Spleen (tissue), 11 donors: ENCODE measurements around the gene NDUFB7. TPM values are rescaled to one million over a fixed set of nuclear protein-coding genes. Genes with fewer than 3 reads are reported as not detected.
"Not testable (repeated sequence)": the region's sequence is repeated elsewhere in the genome, so short reads cannot be mapped to it uniquely, and the experiment has no call there.

Experiments
- DNase-seq: peaks from one replicate; pipeline ENCODE4 v3.0.0-alpha.2; 2020
- H3K27ac ChIP-seq, 8 donors: fragments of 200-600 bp; sonication (generic) in 7 of 8; 1 replicate in 4 of 8; 2 replicates in 4 of 8; pipeline versions ENCODE4 v1.5.0 to v1.8.0; 2016 to 2021; ENCODE audit warnings: inconsistent platforms in 4 of 8, mild to moderate bottlenecking in 4 of 8, moderate library complexity in 1 of 8
- H3K27me3 ChIP-seq, 7 donors: fragments of 200-600 bp; sonication (generic) in 6 of 7; replicated peaks in 1 of 7; 1 replicate in 4 of 7; 2 replicates in 3 of 7; pipeline versions ENCODE4 v1.5.0 to v1.8.0; 2016 to 2021; ENCODE audit warnings: inconsistent platforms in 3 of 7, mild to moderate bottlenecking in 1 of 7
- H3K36me3 ChIP-seq, 6 donors: fragments of 200-600 bp; sonication (generic) in 5 of 6; 1 replicate in 4 of 6; 2 replicates in 2 of 6; pipeline versions ENCODE4 v1.5.0 to v1.8.0; 2016 to 2021; ENCODE audit warnings: inconsistent platforms in 2 of 6
- H3K4me1 ChIP-seq, 6 donors: fragments of 200-600 bp; sonication (generic) in 5 of 6; 1 replicate in 3 of 6; 2 replicates in 3 of 6; pipeline versions ENCODE4 v1.5.0 to v1.8.0; 2016 to 2021; ENCODE audit warnings: inconsistent platforms in 3 of 6
- H3K4me3 ChIP-seq, 8 donors: fragments of 200-600 bp; sonication (generic) in 7 of 8; 1 replicate in 4 of 8; 2 replicates in 4 of 8; pipeline versions ENCODE4 v1.5.0 to v1.8.0; 2016 to 2021; ENCODE audit warnings: inconsistent platforms in 4 of 8, mild to moderate bottlenecking in 4 of 8, moderate library complexity in 2 of 8
- H3K9me3 ChIP-seq, 8 donors: fragments of 200-600 bp; sonication (generic) in 7 of 8; 1 replicate in 4 of 8; 2 replicates in 4 of 8; pipeline versions ENCODE4 v1.5.0 to v1.8.0; 2016 to 2021; ENCODE audit warnings: inconsistent platforms in 4 of 8
- POLR2A ChIP-seq, 3 donors: fragments of 450-650 bp; IDR thresholded peaks; one replicate each; pipeline ENCODE4 v1.5.1; 2017; ENCODE audit warnings: antibody characterized with exemption in 3 of 3, mild to moderate bottlenecking in 1 of 3
- POLR2AphosphoS5 ChIP-seq, 3 donors: sonication (generic); formaldehyde crosslinking; IDR thresholded peaks; one replicate each; pipeline ENCODE4 v1.5.1; 2017; ENCODE audit warnings: antibody characterized with exemption in 3 of 3
- WGBS, 5 donors: extraction: QIAGEN DNeasy Blood & Tissue Kit in 3 of 5; methylation state at CpG; one replicate each; pipeline versions ENCODE4 v1.1.5 to v1.1.7; 2013 to 2018; 5-methylcytosine and 5-hydroxymethylcytosine counted together
- intact Hi-C: fragments of 100-400 bp; cut with DNase I; formaldehyde crosslinking; loops from one replicate; pipeline ENCODE4 v1.15.0; 2023; ENCODE audit warnings: low total_unique reads
- polyA plus RNA-seq, 3 donors: library from polyadenylated mRNA; stranded (reverse); fragments of 200-250 nt; gene quantifications; one replicate each; pipeline ENCODE4 v1.2.1, GENCODE V29; 2013
- total RNA-seq, 7 donors: library from RNA; depleted of rRNA in 3 of 7; stranded (reverse); fragments of >200 nt in 3 of 7; fragmentation: NEBNext Ultra II Directional in 4 of 7; extraction: Animal tissue kit (Norgen Biotek cat#: 25700) in 4 of 7; gene quantifications; one replicate each; pipeline versions ENCODE4 v1.1.0 to v1.2.1, GENCODE V29; 2016 to 2021
- TF ChIP-seq, protein P1 (sequence below), 11 experiments: fragments of 200-600 bp in 7 of 11; fragments of 450-650 bp in 4 of 11; sonication (generic) in 4 of 11; IDR thresholded peaks in 8 of 11; conservative IDR thresholded peaks in 3 of 11; 1 replicate in 7 of 11; 2 replicates in 4 of 11; pipeline versions ENCODE4 v1.4.0 to v1.8.0; 2016 to 2021; ENCODE audit warnings: antibody characterized with exemption in 11 of 11, inconsistent platforms in 4 of 11, mild to moderate bottlenecking in 1 of 11
- donor health status: healthy with polysubstance abuse.
- donor health status: DM: no; HTN: no; CAD: no; lungs with moderate emphysema.
- donor health status: DM: no; HTN: no; CAD: no.
- donor health status: Bipolar disorder and iron deficiency.
- donor health status: healthy.
- donor health status: DM: no; HTN: no; CAD: no.
- donor health status: DM: yes; HTN: yes; CAD: no.

Gene NDUFB7
- total and polyA plus RNA-seq, 10 donors, result 77.2 to 374 (median 152) TPM

DNA sequence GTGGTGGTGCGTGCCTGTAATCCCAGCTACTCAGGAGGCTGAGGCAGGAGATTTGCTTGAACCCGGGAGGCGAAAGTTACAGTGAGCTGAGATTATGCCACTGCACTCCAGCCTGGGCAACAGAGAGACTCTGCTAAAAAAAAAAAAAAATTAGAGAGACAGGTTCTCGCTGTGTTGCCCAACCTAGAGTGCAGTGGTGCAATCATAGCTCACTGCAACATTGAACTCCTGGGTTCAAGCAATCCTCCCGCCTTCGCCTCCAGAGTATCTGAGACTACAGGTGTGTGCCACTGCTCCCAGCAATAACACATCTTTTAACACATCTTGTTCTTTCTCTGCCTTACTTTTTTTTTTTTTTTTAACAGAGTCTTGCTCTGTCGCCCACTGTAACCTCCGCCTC lies 43.8 kb upstream of the NDUFB7 start:
- Histone ChIP-seq H3K4me1 (peaks cover 0 to 73% (median 35%) of the 10 kb centered on the region in 6 donors), H3K27ac (peak overlapping the region in 6 of 8 donors; percentile 54 to 90 (median 83)), H3K9me3 (peaks cover 6 to 22% (median 20%) of the 10 kb centered on the region in 8 donors), H3K27me3 (no peaks in the 10 kb centered on the region), H3K4me3 (no peak overlapping the region), H3K36me3 (peaks cover 0 to 24% (median 0%) of the 10 kb centered on the region in 6 donors)
- TF ChIP-seq POLR2AphosphoS5 (IDR thresholded peaks at IDR 0.05) (no peak), POLR2A (IDR thresholded peaks at IDR 0.05) (no peak)
- TF ChIP-seq, protein P1, sequence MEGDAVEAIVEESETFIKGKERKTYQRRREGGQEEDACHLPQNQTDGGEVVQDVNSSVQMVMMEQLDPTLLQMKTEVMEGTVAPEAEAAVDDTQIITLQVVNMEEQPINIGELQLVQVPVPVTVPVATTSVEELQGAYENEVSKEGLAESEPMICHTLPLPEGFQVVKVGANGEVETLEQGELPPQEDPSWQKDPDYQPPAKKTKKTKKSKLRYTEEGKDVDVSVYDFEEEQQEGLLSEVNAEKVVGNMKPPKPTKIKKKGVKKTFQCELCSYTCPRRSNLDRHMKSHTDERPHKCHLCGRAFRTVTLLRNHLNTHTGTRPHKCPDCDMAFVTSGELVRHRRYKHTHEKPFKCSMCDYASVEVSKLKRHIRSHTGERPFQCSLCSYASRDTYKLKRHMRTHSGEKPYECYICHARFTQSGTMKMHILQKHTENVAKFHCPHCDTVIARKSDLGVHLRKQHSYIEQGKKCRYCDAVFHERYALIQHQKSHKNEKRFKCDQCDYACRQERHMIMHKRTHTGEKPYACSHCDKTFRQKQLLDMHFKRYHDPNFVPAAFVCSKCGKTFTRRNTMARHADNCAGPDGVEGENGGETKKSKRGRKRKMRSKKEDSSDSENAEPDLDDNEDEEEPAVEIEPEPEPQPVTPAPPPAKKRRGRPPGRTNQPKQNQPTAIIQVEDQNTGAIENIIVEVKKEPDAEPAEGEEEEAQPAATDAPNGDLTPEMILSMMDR (IDR thresholded peaks at IDR 0.05 in 8 of 11, conservative IDR thresholded peaks at IDR 0.05 in 3 of 11), result no peak
- intact Hi-C loops, result no loop called here
- WGBS, 5 donors, result 65 to 93% (median 78%) methylated on average over 8 of the region's 8 CpGs
- DNase-seq, result no peak

GRCh38 chr19:14614099-14614412 lies 42.2 kb upstream of the NDUFB7 start:
- peak; percentile 82 for DNase-seq
- H3K9me3 ChIP-seq, result peaks cover 2 to 10% (median 9%) of the 10 kb centered on the region in 8 donors
- H3K27ac ChIP-seq, result peak overlapping the region in 7 of 8 donors; percentile 74 to 90 (median 82)
- intact Hi-C loops, result no loop called here
- 11 to 30% (median 20%) methylated on average over 4 of the region's 4 CpGs for WGBS, 5 donors
- TF ChIP-seq POLR2AphosphoS5 (IDR thresholded peaks at IDR 0.05) (peak in 2 of 3 donors; percentile 39 to 64), POLR2A (IDR thresholded peaks at IDR 0.05) (no peak)
- TF ChIP-seq, protein P1 (IDR thresholded peaks at IDR 0.05 in 8 of 11, conservative IDR thresholded peaks at IDR 0.05 in 3 of 11), result peak in 3 of 11 experiments; percentile 7 to 19 (median 18)
- no peaks in the 10 kb centered on the region for H3K27me3 ChIP-seq
- H3K4me3 ChIP-seq, result peak overlapping the region in 1 of 8 donors; percentile 45
- H3K36me3 ChIP-seq, result peaks cover 0 to 35% (median 0%) of the 10 kb centered on the region in 6 donors
- peaks cover 0 to 80% (median 35%) of the 10 kb centered on the region in 6 donors for H3K4me1 ChIP-seq

- H3K9me3 ChIP-seq, DNase-seq, H3K27me3 ChIP-seq, intact Hi-C loops: not testable (repeated sequence)
- Histone ChIP-seq H3K27ac (peak overlapping the region in 7 of 8 donors; percentile 74 to 90 (median 82)), H3K36me3 (peaks cover 0 to 30% (median 0%) of the 10 kb centered on the region in 6 donors), H3K4me1 (peaks cover 0 to 80% (median 35%) of the 10 kb centered on the region in 6 donors), H3K4me3 (peak overlapping the region in 1 of 8 donors; percentile 45)
- WGBS, 5 donors, result 35 to 55% (median 42%) methylated on average over 14 of the region's 14 CpGs
Observed at GRCh38 chr19:14613399-14614098, 41.7 kb upstream of the NDUFB7 start.

- Histone ChIP-seq H3K4me1 (peaks cover 0 to 78% (median 35%) of the 10 kb centered on the region in 6 donors), H3K36me3 (peaks cover 0 to 30% (median 0%) of the 10 kb centered on the region in 6 donors), H3K9me3 (no peaks in the 10 kb centered on the region), H3K27ac (peak overlapping the region in 7 of 8 donors; percentile 74 to 90 (median 82)), H3K27me3 (no peaks in the 10 kb centered on the region), H3K4me3 (no peak overlapping the region)
- TF ChIP-seq POLR2AphosphoS5 (IDR thresholded peaks at IDR 0.05) (no peak), POLR2A (IDR thresholded peaks at IDR 0.05) (no peak)
- TF ChIP-seq, protein P1 (IDR thresholded peaks at IDR 0.05 in 8 of 11, conservative IDR thresholded peaks at IDR 0.05 in 3 of 11), result no peak
- no peak for DNase-seq
- intact Hi-C loops, result no loop called here
- 87 to 93% (median 92%) methylated on average over 4 of the region's 4 CpGs for WGBS, 5 donors
Observed at GRCh38 chr19:14612657-14613056, 40.8 kb upstream of the NDUFB7 start.

DNA sequence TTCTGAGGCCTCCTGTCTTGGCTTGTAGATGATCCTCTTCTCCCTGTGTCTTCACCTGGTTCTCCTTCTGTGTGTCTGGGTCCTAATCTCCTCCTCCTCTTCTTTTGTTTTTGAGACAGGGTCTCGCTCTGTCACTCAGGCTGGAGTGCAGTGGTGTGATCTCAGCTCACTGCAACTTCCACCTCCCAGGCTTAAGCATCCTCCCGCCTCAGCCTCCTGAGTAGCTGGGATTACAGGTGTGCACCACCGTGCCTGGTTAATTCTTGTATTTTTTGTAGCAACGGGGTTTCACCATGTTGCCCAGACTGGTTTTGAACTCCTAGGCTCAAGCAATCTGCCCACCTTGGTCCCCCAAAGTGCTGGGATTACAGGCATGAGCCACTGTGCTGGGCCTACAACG lies 40.4 kb upstream of the NDUFB7 start:
- H3K9me3 ChIP-seq, H3K27me3 ChIP-seq, intact Hi-C loops, DNase-seq, H3K4me3 ChIP-seq: not testable (repeated sequence)
- Histone ChIP-seq H3K36me3 (peaks cover 0 to 31% (median 0%) of the 10 kb centered on the region in 6 donors), H3K27ac (peak overlapping the region in 5 of 8 donors; percentile 74 to 90 (median 84)), H3K4me1 (peaks cover 0 to 78% (median 35%) of the 10 kb centered on the region in 6 donors)
- 70 to 91% (median 85%) methylated on average over 5 of the region's 5 CpGs for WGBS, 5 donors
